Liver (tissue), 9 donors: ENCODE measurements around the gene GIMAP2. TPM values are rescaled to one million over a fixed set of nuclear protein-coding genes. Genes with fewer than 3 reads are reported as not detected.

Experiments used
- DNase-seq: peaks from one replicate; pipeline ENCODE4 v3.0.0-alpha.2; 2017; ENCODE audit warnings: low spot score
- H3K27ac ChIP-seq, 2 donors: one replicate each; pipeline ENCODE4 v1.7.0; 2013; ENCODE audit warnings: inconsistent platforms in 2 of 2, low read length in 2 of 2, control low read depth in 1 of 2, low read depth in 1 of 2, mild to moderate bottlenecking in 1 of 2
- H3K27me3 ChIP-seq, 4 donors: one replicate each; pipeline versions ENCODE4 v1.6.1 to v1.7.0; 2013; ENCODE audit warnings: low read length in 3 of 4, inconsistent platforms in 1 of 4, mild to moderate bottlenecking in 1 of 4, moderate library complexity in 1 of 4; ENCODE audit not compliant: control insufficient read depth in 4 of 4, insufficient read depth in 4 of 4
- H3K36me3 ChIP-seq, 4 donors: one replicate each; pipeline versions ENCODE4 v1.6.1 to v1.7.0; 2013; ENCODE audit warnings: low read length in 3 of 4, mild to moderate bottlenecking in 3 of 4, low read depth in 1 of 4, moderate library complexity in 1 of 4; ENCODE audit not compliant: control insufficient read depth in 4 of 4, insufficient read depth in 3 of 4
- H3K4me1 ChIP-seq, 4 donors: one replicate each; pipeline versions ENCODE4 v1.6.1 to v1.7.0; 2013; ENCODE audit warnings: low read length in 3 of 4, mild to moderate bottlenecking in 3 of 4, moderate library complexity in 1 of 4; ENCODE audit not compliant: control insufficient read depth in 4 of 4, insufficient read depth in 4 of 4
- H3K4me3 ChIP-seq, 3 donors: one replicate each; pipeline versions ENCODE4 v1.6.1 to v1.7.0; 2013; ENCODE audit warnings: low read length in 3 of 3, control low read depth in 1 of 3, low read depth in 1 of 3, mild to moderate bottlenecking in 1 of 3
- H3K9ac ChIP-seq, 2 donors: one replicate each; pipeline ENCODE4 v1.7.0; 2013; ENCODE audit warnings: low read length in 2 of 2, mild to moderate bottlenecking in 2 of 2, moderate library complexity in 2 of 2, control low read depth in 1 of 2, low read depth in 1 of 2
- H3K9me3 ChIP-seq, 4 donors: one replicate each; pipeline versions ENCODE4 v1.6.1 to v1.7.0; 2013; ENCODE audit warnings: low read length in 3 of 4; ENCODE audit not compliant: control insufficient read depth in 4 of 4
- FOXA1 ChIP-seq: IDR thresholded peaks from 2 replicates; pipeline ENCODE4 v1.6.1; 2016; ENCODE audit warnings: antibody characterized with exemption
- HNF4G ChIP-seq: IDR thresholded peaks from 2 replicates; pipeline ENCODE4 v1.6.1; 2016; ENCODE audit warnings: antibody characterized with exemption
- JUND ChIP-seq, 2 donors: IDR thresholded peaks; 2 replicates each; pipeline ENCODE4 v1.6.1; 2016; ENCODE audit warnings: antibody characterized with exemption in 2 of 2
- NR2F2 ChIP-seq: IDR thresholded peaks from 2 replicates; pipeline ENCODE4 v1.6.1; 2016; ENCODE audit warnings: antibody characterized with exemption
- RAD21 ChIP-seq, 2 donors: IDR thresholded peaks; 2 replicates each; pipeline ENCODE4 v1.6.1; 2016; ENCODE audit warnings: antibody characterized with exemption in 2 of 2, mild to moderate bottlenecking in 2 of 2
- RXRA ChIP-seq, 2 donors: IDR thresholded peaks; 2 replicates each; pipeline ENCODE4 v1.6.1; 2017 to 2018; ENCODE audit warnings: antibody characterized with exemption in 2 of 2, mild to moderate bottlenecking in 1 of 2
- SP1 ChIP-seq: IDR thresholded peaks from 2 replicates; pipeline ENCODE4 v1.6.1; 2018; ENCODE audit warnings: antibody characterized with exemption, mild to moderate bottlenecking
- WGBS: extraction: QIAGEN DNeasy Blood & Tissue Kit; methylation state at CpG from one replicate; pipeline ENCODE4 v1.1.7; 2013; 5-methylcytosine and 5-hydroxymethylcytosine counted together
- polyA plus RNA-seq, 2 donors: library from polyadenylated mRNA; stranded (reverse) in 1 of 2; unstranded in 1 of 2; fragments of 200-250 nt in 1 of 2; fragments of >200 nt in 1 of 2; fragmentation: Nextera tagmentation in 1 of 2; extraction: Ambion mirVana in 1 of 2; gene quantifications; one replicate each; pipeline versions ENCODE4 v1.2.1 to v1.2.3, GENCODE V29; 2013 to 2015
- total RNA-seq, 2 donors: library from RNA; depleted of rRNA; stranded (reverse); fragments of >200 nt; gene quantifications; one replicate each; pipeline ENCODE4 v1.2.3, GENCODE V29; 2014
- TF ChIP-seq, protein P1 (sequence below): fragments of 150-350 bp; IDR thresholded peaks from 2 replicates; pipeline ENCODE4 v1.5.1; 2017; ENCODE audit warnings: improper control_type of control experiment, low read depth, low read length; ENCODE audit not compliant: missing input control
- TF ChIP-seq, protein P2 (sequence below): IDR thresholded peaks from 2 replicates; pipeline ENCODE4 v1.6.1; 2016; ENCODE audit warnings: antibody characterized with exemption, mild to moderate bottlenecking
- TF ChIP-seq, protein P3 (sequence below): IDR thresholded peaks from 2 replicates; pipeline ENCODE4 v1.6.1; 2016; ENCODE audit warnings: antibody characterized with exemption
- TF ChIP-seq, protein P4 (sequence below): IDR thresholded peaks from 2 replicates; pipeline ENCODE4 v1.6.1; 2016; ENCODE audit warnings: antibody characterized with exemption
- donor health status: healthy.
- donor health status: healthy.
- donor health status: healthy.
- donor health status: healthy.
- donor health status: healthy.

Gene GIMAP2
- total and polyA plus RNA-seq, 4 donors: 4.9 to 9.2 (median 6.0) TPM

DNA sequence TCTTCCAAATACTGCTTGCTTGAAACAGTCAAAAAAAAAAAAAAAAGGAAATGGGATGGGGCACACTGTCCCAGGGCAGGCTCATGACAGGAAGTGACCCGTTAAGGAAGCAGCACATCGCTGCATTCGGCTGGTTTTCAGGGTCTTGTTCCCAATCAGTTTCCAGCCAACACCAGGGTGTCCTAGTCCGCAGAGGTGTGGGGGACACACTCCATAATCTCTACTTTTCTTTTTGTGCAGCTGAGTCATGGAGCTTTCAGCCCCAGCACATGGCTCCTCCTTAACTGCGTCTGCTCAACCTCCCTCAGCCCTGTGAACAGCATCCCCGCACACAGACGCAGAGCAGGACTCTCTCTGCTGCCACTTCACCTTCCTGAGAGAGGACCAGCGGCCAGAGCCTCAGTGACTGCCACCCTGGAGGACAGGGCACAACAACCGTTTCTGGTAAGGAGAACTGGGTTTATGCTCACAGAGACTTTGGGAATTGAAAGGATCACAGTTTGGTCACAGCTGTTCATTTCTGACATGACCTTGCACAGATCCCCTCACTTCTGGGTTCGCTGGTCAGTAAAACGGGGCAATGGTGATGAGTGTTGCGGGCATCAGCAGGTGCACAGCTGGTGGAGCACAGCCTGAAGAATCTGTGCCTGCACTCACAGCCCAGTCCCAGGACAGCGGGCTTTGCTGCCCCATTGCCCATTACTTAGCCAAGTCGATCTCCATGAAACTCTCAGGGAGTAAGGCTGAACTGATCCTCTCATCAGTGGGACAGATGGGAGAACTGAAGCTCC lies 52.0 kb downstream of the GIMAP2 start, which contains the start of gene GIMAP5:
Gene GIMAP5 (plus strand): TSS at position 154 of the 791 bp plus-strand sequence. CDS start 3,467 bp downstream, outside the sequence.
- Histone ChIP-seq H3K9me3 (no peaks in the 10 kb centered on the region), H3K27ac (peak within 1 kb of the TSS; percentile 21 to 48), H3K9ac (peak within 1 kb of the TSS; percentile 64 to 74), H3K4me3 (peak within 1 kb of the TSS; percentile 30 to 59 (median 36)), H3K36me3 (no peaks in the 10 kb centered on the region), H3K4me1 (peaks cover 5 to 15% (median 12%) of the 10 kb centered on the region in 4 donors), H3K27me3 (no peaks in the 10 kb centered on the region)
- TF ChIP-seq RAD21 (IDR thresholded peaks at IDR 0.05): peak in 1 of 2 donors; percentile 27
- TF ChIP-seq, protein P1, sequence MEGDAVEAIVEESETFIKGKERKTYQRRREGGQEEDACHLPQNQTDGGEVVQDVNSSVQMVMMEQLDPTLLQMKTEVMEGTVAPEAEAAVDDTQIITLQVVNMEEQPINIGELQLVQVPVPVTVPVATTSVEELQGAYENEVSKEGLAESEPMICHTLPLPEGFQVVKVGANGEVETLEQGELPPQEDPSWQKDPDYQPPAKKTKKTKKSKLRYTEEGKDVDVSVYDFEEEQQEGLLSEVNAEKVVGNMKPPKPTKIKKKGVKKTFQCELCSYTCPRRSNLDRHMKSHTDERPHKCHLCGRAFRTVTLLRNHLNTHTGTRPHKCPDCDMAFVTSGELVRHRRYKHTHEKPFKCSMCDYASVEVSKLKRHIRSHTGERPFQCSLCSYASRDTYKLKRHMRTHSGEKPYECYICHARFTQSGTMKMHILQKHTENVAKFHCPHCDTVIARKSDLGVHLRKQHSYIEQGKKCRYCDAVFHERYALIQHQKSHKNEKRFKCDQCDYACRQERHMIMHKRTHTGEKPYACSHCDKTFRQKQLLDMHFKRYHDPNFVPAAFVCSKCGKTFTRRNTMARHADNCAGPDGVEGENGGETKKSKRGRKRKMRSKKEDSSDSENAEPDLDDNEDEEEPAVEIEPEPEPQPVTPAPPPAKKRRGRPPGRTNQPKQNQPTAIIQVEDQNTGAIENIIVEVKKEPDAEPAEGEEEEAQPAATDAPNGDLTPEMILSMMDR: no peak
- TF ChIP-seq, protein P2, sequence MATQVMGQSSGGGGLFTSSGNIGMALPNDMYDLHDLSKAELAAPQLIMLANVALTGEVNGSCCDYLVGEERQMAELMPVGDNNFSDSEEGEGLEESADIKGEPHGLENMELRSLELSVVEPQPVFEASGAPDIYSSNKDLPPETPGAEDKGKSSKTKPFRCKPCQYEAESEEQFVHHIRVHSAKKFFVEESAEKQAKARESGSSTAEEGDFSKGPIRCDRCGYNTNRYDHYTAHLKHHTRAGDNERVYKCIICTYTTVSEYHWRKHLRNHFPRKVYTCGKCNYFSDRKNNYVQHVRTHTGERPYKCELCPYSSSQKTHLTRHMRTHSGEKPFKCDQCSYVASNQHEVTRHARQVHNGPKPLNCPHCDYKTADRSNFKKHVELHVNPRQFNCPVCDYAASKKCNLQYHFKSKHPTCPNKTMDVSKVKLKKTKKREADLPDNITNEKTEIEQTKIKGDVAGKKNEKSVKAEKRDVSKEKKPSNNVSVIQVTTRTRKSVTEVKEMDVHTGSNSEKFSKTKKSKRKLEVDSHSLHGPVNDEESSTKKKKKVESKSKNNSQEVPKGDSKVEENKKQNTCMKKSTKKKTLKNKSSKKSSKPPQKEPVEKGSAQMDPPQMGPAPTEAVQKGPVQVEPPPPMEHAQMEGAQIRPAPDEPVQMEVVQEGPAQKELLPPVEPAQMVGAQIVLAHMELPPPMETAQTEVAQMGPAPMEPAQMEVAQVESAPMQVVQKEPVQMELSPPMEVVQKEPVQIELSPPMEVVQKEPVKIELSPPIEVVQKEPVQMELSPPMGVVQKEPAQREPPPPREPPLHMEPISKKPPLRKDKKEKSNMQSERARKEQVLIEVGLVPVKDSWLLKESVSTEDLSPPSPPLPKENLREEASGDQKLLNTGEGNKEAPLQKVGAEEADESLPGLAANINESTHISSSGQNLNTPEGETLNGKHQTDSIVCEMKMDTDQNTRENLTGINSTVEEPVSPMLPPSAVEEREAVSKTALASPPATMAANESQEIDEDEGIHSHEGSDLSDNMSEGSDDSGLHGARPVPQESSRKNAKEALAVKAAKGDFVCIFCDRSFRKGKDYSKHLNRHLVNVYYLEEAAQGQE: peak; percentile 27
- TF ChIP-seq, protein P3, sequence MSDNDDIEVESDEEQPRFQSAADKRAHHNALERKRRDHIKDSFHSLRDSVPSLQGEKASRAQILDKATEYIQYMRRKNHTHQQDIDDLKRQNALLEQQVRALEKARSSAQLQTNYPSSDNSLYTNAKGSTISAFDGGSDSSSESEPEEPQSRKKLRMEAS: peak; percentile 59
- peak; percentile 55 for TF ChIP-seq NR2F2
- no peak for DNase-seq
- 65% methylated on average over 14 of the region's 14 CpGs for WGBS

DNA sequence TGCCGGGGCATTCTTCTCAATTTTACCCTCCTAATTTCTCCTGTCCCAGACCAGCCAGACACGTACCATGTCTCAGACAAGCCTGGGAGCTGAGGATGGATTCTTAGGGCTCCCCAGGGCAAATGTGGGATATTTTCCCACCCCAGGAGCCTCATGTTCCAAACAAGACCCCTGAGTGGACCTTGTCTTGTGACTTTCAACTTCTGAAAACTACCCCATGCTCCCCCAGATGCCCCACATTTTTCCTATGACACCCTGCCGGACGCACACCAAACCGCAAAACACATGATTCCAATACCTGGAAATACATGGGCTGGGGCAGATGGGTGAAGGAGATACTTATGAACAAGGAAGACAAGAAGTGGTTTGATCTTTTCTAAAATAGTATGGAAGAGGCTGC lies 52.6 kb downstream of the GIMAP2 start:
- Histone ChIP-seq H3K4me3 (peak overlapping the region; percentile 30 to 59 (median 36)), H3K9me3 (no peaks in the 10 kb centered on the region), H3K27me3 (no peaks in the 10 kb centered on the region), H3K9ac (peak overlapping the region; percentile 64 to 74), H3K36me3 (no peaks in the 10 kb centered on the region), H3K4me1 (peaks cover 5 to 15% (median 12%) of the 10 kb centered on the region in 4 donors), H3K27ac (peak overlapping the region; percentile 15 to 38)
- TF ChIP-seq JUND (IDR thresholded peaks at IDR 0.05): no peak
- no peak for TF ChIP-seq SP1
- no peak for TF ChIP-seq RXRA (IDR thresholded peaks at IDR 0.05)
- no peak for DNase-seq
- 79% methylated on average over 5 of the region's 5 CpGs for WGBS

DNA sequence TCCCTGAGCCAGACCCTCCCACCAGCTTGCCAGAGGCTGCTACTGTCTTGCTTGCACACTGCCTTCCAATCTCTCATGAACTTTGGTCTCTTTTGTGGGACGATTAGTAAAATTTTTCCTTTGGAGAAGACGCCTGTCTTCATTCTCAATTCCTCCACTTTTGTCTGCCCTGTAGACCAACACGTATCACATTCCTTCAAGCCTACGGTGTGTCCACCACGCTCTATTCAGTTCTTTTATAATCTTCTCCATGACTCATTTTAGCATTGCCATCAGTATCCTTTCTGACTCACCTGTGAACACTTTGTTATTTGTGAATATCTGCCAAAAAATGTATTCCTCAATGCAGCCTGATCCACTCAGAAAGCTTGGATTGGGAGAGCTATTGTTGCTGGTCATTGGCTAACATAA lies 53.1 kb downstream of the GIMAP2 start:
- WGBS: 51% methylated on average over 5 of the region's 5 CpGs
- no peaks in the 10 kb centered on the region for H3K9me3 ChIP-seq
- H3K4me1 ChIP-seq: peaks cover 5 to 15% (median 13%) of the 10 kb centered on the region in 4 donors
- no peaks in the 10 kb centered on the region for H3K27me3 ChIP-seq
- peak overlapping the region; percentile 64 to 74 for H3K9ac ChIP-seq
- no peak for DNase-seq
- H3K36me3 ChIP-seq: no peaks in the 10 kb centered on the region
- TF ChIP-seq RXRA (IDR thresholded peaks at IDR 0.05) (no peak), RAD21 (IDR thresholded peaks at IDR 0.05) (no peak), HNF4G (peak; percentile 12), FOXA1 (no peak)
- TF ChIP-seq, protein P4, sequence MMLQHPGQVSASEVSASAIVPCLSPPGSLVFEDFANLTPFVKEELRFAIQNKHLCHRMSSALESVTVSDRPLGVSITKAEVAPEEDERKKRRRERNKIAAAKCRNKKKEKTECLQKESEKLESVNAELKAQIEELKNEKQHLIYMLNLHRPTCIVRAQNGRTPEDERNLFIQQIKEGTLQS: no peak
- peak overlapping the region; percentile 15 to 38 for H3K27ac ChIP-seq
- H3K4me3 ChIP-seq: peak overlapping the region; percentile 30 to 59 (median 36)
